COLO668 (cell line): ENCODE measurements around the gene ERC2.

ENCODE experiments used
- DNase-seq: peaks from one replicate; lab custom pipeline; 2025; ENCODE audit not compliant: unreplicated experiment; lab: John Stamatoyannopoulos, UW

The ERC2 gene

GRCh38 chr3:55488398-55489055 lies 979.7 kb downstream of the ERC2 start:
- DNase-seq: peak; percentile 14

- DNase-seq: peak; percentile 42
Observed at GRCh38 chr3:55487381-55488241, 980.7 kb downstream of the ERC2 start.

GRCh38 chr3:55486857-55487380 lies 981.3 kb downstream of the ERC2 start, which contains the start of gene WNT5A:
WNT5A (minus strand) TSS chr3:55487306; CDS start chr3:55486985, 321 bp downstream.
- peak; percentile 72 for DNase-seq

- peak; percentile 40 for DNase-seq
Observed at GRCh38 chr3:55486101-55486856, 982.0 kb downstream of the ERC2 start.

- DNase-seq: peak; percentile 74
Observed at GRCh38 chr3:55484801-55485791, 983.2 kb downstream of the ERC2 start.

- no peak for DNase-seq
Observed at GRCh38 chr3:55484191-55484689, 984.0 kb downstream of the ERC2 start.

- no peak for DNase-seq
Observed at GRCh38 chr3:55483196-55484095, 984.8 kb downstream of the ERC2 start.

GRCh38 chr3:55482496-55483195 lies 985.6 kb downstream of the ERC2 start:
- no peak for DNase-seq

- DNase-seq: no peak
Observed at GRCh38 chr3:55481744-55482495, 986.3 kb downstream of the ERC2 start.

GRCh38 chr3:55480911-55481743 lies 987.1 kb downstream of the ERC2 start:
- DNase-seq: no peak

GRCh38 chr3:55477306-55478303 lies 990.7 kb downstream of the ERC2 start:
- no peak for DNase-seq

- DNase-seq: no peak
Observed at GRCh38 chr3:55476515-55476914, 991.8 kb downstream of the ERC2 start.

GRCh38 chr3:55474213-55474632 lies 994.0 kb downstream of the ERC2 start:
- DNase-seq: no peak

GRCh38 chr3:55473788-55474187 lies 994.5 kb downstream of the ERC2 start:
- DNase-seq: no peak

- DNase-seq: no peak
Observed at GRCh38 chr3:55471522-55472280, 996.6 kb downstream of the ERC2 start.
